ENCODE measurements around the gene C1QL1.

The C1QL1 gene

GRCh38 chr17:45006927-45007461, 38.9 kb upstream of the C1QL1 start:
- H3K27ac ChIP-seq (ENCODE audit: low read length): no peak overlapping the region
- H3K36me3 ChIP-seq (replicated peaks; ENCODE audit: low read depth, low read length): no peaks in the 10 kb centered on the region
- H3K4me3 ChIP-seq (ENCODE audit: low read length): no peak overlapping the region
- peaks cover 20% of the 10 kb centered on the region for H3K27me3 ChIP-seq (ENCODE audit: low read depth, low read length)
- no peak overlapping the region for H2AFZ ChIP-seq (ENCODE audit: low read depth, low read length)
- no peaks in the 10 kb centered on the region for H3K9me3 ChIP-seq (ENCODE audit: insufficient read depth, low read length)
- H3K79me2 ChIP-seq (ENCODE audit: low read length): no peaks in the 10 kb centered on the region
- TF ChIP-seq EZH2phosphoT487 (IDR thresholded peaks at IDR 0.05; ENCODE audit: low read depth) (no peak), CTCF (IDR thresholded peaks at IDR 0.05; ENCODE audit: low read depth, low read length) (no peak)
- H3K4me2 ChIP-seq (ENCODE audit: low read length): no peak overlapping the region
- H3K9ac ChIP-seq (ENCODE audit: low read length): no peak overlapping the region
- no peaks in the 10 kb centered on the region for H4K20me1 ChIP-seq (ENCODE audit: insufficient read depth, low read length)
- no peaks in the 10 kb centered on the region for H3K4me1 ChIP-seq (ENCODE audit: low read length)

DNA sequence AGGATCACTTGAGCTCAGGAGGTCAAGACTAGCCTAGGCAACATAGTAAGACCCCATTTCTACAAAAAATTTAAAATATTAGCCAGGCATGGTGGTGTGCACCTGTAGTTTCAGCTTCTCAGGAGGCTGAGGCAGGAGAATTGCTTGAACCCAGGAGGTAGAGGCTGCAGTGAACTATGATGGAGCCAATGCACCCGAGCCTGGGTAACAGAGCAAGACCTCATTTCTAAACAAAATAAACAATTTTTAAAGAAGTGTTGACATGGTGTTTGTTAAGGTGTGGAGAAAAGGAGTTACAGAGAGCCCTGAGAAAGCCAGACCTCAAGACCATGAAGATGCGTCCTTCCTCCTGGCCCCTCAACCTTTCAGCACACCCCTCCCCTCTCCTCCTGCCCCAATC, 37.6 kb upstream of the C1QL1 start:
- no peaks in the 10 kb centered on the region for H3K4me1 ChIP-seq (ENCODE audit: low read length)
- H3K27me3 ChIP-seq (ENCODE audit: low read depth, low read length): peaks cover 20% of the 10 kb centered on the region

DNA sequence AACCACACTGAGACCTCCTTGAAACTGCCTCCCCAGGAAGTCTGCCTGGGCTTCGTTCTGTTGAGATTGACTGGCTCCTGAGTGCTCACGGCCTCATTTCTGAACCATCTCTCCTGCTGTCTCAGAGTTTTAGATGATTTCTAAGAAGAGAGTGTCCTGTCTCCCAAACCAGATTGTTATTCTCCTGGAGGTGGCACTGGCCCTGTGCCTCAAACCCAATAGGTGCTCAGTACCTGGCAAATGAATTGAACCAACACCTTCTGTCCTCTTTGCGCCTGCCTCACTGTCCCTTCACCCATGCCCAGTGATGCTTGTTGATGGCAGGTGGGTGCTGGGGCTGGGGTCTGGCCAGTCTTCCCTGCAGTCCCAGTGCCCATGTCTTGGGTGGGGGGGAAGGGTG, 36.3 kb upstream of the C1QL1 start:
- TF ChIP-seq EZH2phosphoT487 (IDR thresholded peaks at IDR 0.05; ENCODE audit: low read depth): no peak
- TF ChIP-seq CTCF (IDR thresholded peaks at IDR 0.05; ENCODE audit: low read depth, low read length): no peak

More for the DNA sequence above, 37.6 kb upstream of the C1QL1 start:
- H3K9me3 ChIP-seq (ENCODE audit: insufficient read depth, low read length): no peaks in the 10 kb centered on the region
- no peak for TF ChIP-seq CTCF (IDR thresholded peaks at IDR 0.05; ENCODE audit: low read depth, low read length)
- TF ChIP-seq EZH2phosphoT487 (IDR thresholded peaks at IDR 0.05; ENCODE audit: low read depth): no peak
- H3K9ac ChIP-seq (ENCODE audit: low read length): no peak overlapping the region
- H4K20me1 ChIP-seq (ENCODE audit: insufficient read depth, low read length): no peaks in the 10 kb centered on the region
- H3K79me2 ChIP-seq (ENCODE audit: low read length): no peaks in the 10 kb centered on the region
- no peak overlapping the region for H3K4me2 ChIP-seq (ENCODE audit: low read length)
- H2AFZ ChIP-seq (ENCODE audit: low read depth, low read length): no peak overlapping the region
- H3K4me3 ChIP-seq (ENCODE audit: low read length): no peak overlapping the region
- H3K27ac ChIP-seq (ENCODE audit: low read length): no peak overlapping the region
- no peaks in the 10 kb centered on the region for H3K36me3 ChIP-seq (replicated peaks; ENCODE audit: low read depth, low read length)

DNA sequence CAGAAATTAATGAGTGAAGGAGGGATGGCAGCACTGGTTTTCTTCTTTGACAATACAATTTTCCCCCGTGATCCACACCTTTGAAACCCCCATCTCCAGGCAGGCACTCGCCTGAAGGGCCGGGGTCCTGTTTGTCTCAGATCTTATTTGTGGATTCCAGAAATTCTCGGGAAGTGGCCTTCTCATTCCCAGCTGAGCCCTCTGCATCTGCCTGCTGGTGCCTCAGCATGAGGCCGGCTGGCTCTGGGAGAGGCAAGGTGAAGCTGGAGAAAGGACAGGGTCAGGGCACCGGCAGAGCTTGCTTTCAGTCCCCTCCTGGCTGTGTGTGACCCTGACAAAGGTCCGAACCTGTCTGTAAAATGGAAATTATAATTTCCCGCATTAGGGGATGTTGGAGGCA, 35.8 kb upstream of the C1QL1 start:
- peaks cover 20% of the 10 kb centered on the region for H3K27me3 ChIP-seq (ENCODE audit: low read depth, low read length)
- H3K9me3 ChIP-seq (ENCODE audit: insufficient read depth, low read length): no peaks in the 10 kb centered on the region
- TF ChIP-seq CTCF (IDR thresholded peaks at IDR 0.05; ENCODE audit: low read depth, low read length) (no peak), EZH2phosphoT487 (IDR thresholded peaks at IDR 0.05; ENCODE audit: low read depth) (no peak)
- H4K20me1 ChIP-seq (ENCODE audit: insufficient read depth, low read length): no peaks in the 10 kb centered on the region
- no peak overlapping the region for H3K4me2 ChIP-seq (ENCODE audit: low read length)
- H3K36me3 ChIP-seq (replicated peaks; ENCODE audit: low read depth, low read length): no peaks in the 10 kb centered on the region
- no peaks in the 10 kb centered on the region for H3K79me2 ChIP-seq (ENCODE audit: low read length)
- H2AFZ ChIP-seq (ENCODE audit: low read depth, low read length): no peak overlapping the region
- no peak overlapping the region for H3K27ac ChIP-seq (ENCODE audit: low read length)
- no peak overlapping the region for H3K4me3 ChIP-seq (ENCODE audit: low read length)
- H3K4me1 ChIP-seq (ENCODE audit: low read length): no peaks in the 10 kb centered on the region
- H3K9ac ChIP-seq (ENCODE audit: low read length): no peak overlapping the region

More for the DNA sequence above, 36.3 kb upstream of the C1QL1 start:
- Histone ChIP-seq H3K27ac (ENCODE audit: low read length) (no peak overlapping the region), H3K79me2 (ENCODE audit: low read length) (no peaks in the 10 kb centered on the region), H4K20me1 (ENCODE audit: insufficient read depth, low read length) (no peaks in the 10 kb centered on the region), H3K9me3 (ENCODE audit: insufficient read depth, low read length) (no peaks in the 10 kb centered on the region), H3K4me1 (ENCODE audit: low read length) (no peaks in the 10 kb centered on the region), H3K4me2 (ENCODE audit: low read length) (no peak overlapping the region), H3K4me3 (ENCODE audit: low read length) (no peak overlapping the region), H3K36me3 (replicated peaks; ENCODE audit: low read depth, low read length) (no peaks in the 10 kb centered on the region), H2AFZ (ENCODE audit: low read depth, low read length) (no peak overlapping the region), H3K9ac (ENCODE audit: low read length) (no peak overlapping the region), H3K27me3 (ENCODE audit: low read depth, low read length) (peaks cover 20% of the 10 kb centered on the region)
